ENCODE results near the gene CDKAL1.

The CDKAL1 gene

GRCh38 chr6:20554326-20554725 lies 20.1 kb downstream of the CDKAL1 start:
- Histone ChIP-seq H3K4me3 (ENCODE audit: low read depth, low read length) (no peak overlapping the region), H3K36me3 (ENCODE audit: control insufficient read depth, insufficient read depth, low read length) (peaks cover 4% of the 10 kb centered on the region; the same call in 1 of the 2 replicates), H3K27ac (ENCODE audit: low read depth, low read length) (no peak overlapping the region), H3K9ac (ENCODE audit: low read depth, low read length) (no peak overlapping the region), H3K27me3 (ENCODE audit: control insufficient read depth, insufficient read depth, low read length) (no peaks in the 10 kb centered on the region), H3K9me3 (ENCODE audit: control insufficient read depth, insufficient read depth, low read length) (no peaks in the 10 kb centered on the region), H3K4me1 (ENCODE audit: control insufficient read depth, insufficient read depth, low read length) (no peaks in the 10 kb centered on the region)

- Histone ChIP-seq H3K27me3 (ENCODE audit: control insufficient read depth, insufficient read depth, low read length) (no peaks in the 10 kb centered on the region), H3K4me3 (ENCODE audit: low read depth, low read length) (no peak overlapping the region), H3K9ac (ENCODE audit: low read depth, low read length) (no peak overlapping the region), H3K4me1 (ENCODE audit: control insufficient read depth, insufficient read depth, low read length) (no peaks in the 10 kb centered on the region), H3K9me3 (ENCODE audit: control insufficient read depth, insufficient read depth, low read length) (no peaks in the 10 kb centered on the region), H3K36me3 (ENCODE audit: control insufficient read depth, insufficient read depth, low read length) (peaks cover 4% of the 10 kb centered on the region; the same call in 1 of the 2 replicates), H3K27ac (ENCODE audit: low read depth, low read length) (no peak overlapping the region)
Observed at GRCh38 chr6:20554817-20555216, 20.6 kb downstream of the CDKAL1 start.

DNA sequence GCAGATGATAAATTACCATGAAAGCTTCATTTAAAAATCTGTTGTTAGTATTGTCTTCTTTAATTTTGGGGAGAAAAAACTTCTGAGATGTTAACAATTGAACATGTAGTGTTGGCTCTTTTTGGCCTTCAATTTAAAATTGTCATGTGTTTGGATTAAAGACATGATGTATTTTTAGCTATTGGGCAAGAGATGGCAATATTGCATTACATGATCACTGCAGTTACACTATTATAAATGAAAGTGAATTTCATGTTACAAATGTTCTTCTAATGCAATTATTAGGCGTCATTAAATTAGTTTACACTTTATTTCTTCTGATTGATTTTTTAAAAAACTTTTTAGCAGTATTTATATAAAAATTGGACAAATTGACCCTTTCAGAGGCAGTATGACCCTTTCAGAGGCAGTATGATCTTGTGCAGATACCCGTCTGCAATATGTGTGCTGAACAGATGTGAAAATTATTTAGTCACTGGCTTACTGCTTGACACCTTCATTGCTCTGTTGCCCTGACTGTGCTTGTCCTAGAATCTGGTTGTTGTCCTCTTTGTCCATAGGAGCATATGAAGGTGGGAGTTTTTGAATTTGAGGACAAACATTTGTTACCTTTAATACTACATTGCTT lies 25.8 kb downstream of the CDKAL1 start:
- H3K9ac ChIP-seq (ENCODE audit: low read depth, low read length): no peak overlapping the region

GRCh38 chr6:20563377-20563776 lies 29.1 kb downstream of the CDKAL1 start:
- peaks cover 26% of the 10 kb centered on the region for H3K4me1 ChIP-seq (ENCODE audit: control insufficient read depth, insufficient read depth, low read length)
- H3K27ac ChIP-seq (ENCODE audit: low read depth, low read length): no peak overlapping the region
- no peaks in the 10 kb centered on the region for H3K27me3 ChIP-seq (ENCODE audit: control insufficient read depth, insufficient read depth, low read length)
- H3K36me3 ChIP-seq (ENCODE audit: control insufficient read depth, insufficient read depth, low read length): peaks cover 4% of the 10 kb centered on the region; the same call in 1 of the 2 replicates
- no peaks in the 10 kb centered on the region for H3K9me3 ChIP-seq (ENCODE audit: control insufficient read depth, insufficient read depth, low read length)
- H3K9ac ChIP-seq (ENCODE audit: low read depth, low read length): no peak overlapping the region
- H3K4me3 ChIP-seq (ENCODE audit: low read depth, low read length): no peak overlapping the region

More for the DNA sequence above, 25.8 kb downstream of the CDKAL1 start:
- no peak overlapping the region for H3K4me3 ChIP-seq (ENCODE audit: low read depth, low read length)
- H3K9me3 ChIP-seq (ENCODE audit: control insufficient read depth, insufficient read depth, low read length): no peaks in the 10 kb centered on the region
- no peaks in the 10 kb centered on the region for H3K27me3 ChIP-seq (ENCODE audit: control insufficient read depth, insufficient read depth, low read length)
- peaks cover 4% of the 10 kb centered on the region; the same call in 1 of the 2 replicates for H3K36me3 ChIP-seq (ENCODE audit: control insufficient read depth, insufficient read depth, low read length)
- H3K4me1 ChIP-seq (ENCODE audit: control insufficient read depth, insufficient read depth, low read length): peaks cover 8% of the 10 kb centered on the region; the same call in 1 of the 2 replicates
- no peak overlapping the region for H3K27ac ChIP-seq (ENCODE audit: low read depth, low read length)

DNA sequence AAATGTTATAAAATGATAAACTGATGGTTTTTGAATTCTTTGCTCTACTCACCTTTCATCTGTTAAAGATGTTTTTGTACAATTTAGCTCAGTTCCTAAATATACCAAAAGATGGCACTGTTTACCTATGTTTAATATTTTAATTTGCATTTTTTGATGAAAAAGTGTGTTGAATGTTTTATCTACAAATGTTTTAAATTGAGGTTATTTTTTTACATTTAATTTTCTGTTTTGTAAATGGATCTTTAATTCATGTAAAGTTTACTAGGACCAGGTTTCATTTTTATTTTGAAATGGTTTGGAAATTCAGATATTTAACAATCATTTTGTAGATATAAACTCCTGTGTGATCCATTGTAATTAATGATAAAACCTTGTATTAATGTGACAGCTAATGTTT lies 30.0 kb downstream of the CDKAL1 start:
- H3K27ac ChIP-seq (ENCODE audit: low read depth, low read length): no peak overlapping the region
- no peak overlapping the region for H3K9ac ChIP-seq (ENCODE audit: low read depth, low read length)
- no peaks in the 10 kb centered on the region for H3K9me3 ChIP-seq (ENCODE audit: control insufficient read depth, insufficient read depth, low read length)
- H3K27me3 ChIP-seq (ENCODE audit: control insufficient read depth, insufficient read depth, low read length): no peaks in the 10 kb centered on the region
- no peaks in the 10 kb centered on the region for H3K36me3 ChIP-seq (ENCODE audit: control insufficient read depth, insufficient read depth, low read length)
- peaks cover 26% of the 10 kb centered on the region for H3K4me1 ChIP-seq (ENCODE audit: control insufficient read depth, insufficient read depth, low read length)
- no peak overlapping the region for H3K4me3 ChIP-seq (ENCODE audit: low read depth, low read length)

- Histone ChIP-seq H3K9ac (ENCODE audit: low read depth, low read length) (no peak overlapping the region), H3K4me1 (ENCODE audit: control insufficient read depth, insufficient read depth, low read length) (peaks cover 26% of the 10 kb centered on the region), H3K4me3 (ENCODE audit: low read depth, low read length) (no peak overlapping the region), H3K36me3 (ENCODE audit: control insufficient read depth, insufficient read depth, low read length) (no peaks in the 10 kb centered on the region), H3K27me3 (ENCODE audit: control insufficient read depth, insufficient read depth, low read length) (no peaks in the 10 kb centered on the region), H3K9me3 (ENCODE audit: control insufficient read depth, insufficient read depth, low read length) (no peaks in the 10 kb centered on the region), H3K27ac (ENCODE audit: low read depth, low read length) (peak overlapping the region; percentile 2)
Observed at GRCh38 chr6:20564777-20565176, 30.5 kb downstream of the CDKAL1 start.

GRCh38 chr6:20565342-20565741 lies 31.1 kb downstream of the CDKAL1 start:
- no peak overlapping the region for H3K27ac ChIP-seq (ENCODE audit: low read depth, low read length)

GRCh38 chr6:20566109-20566508 lies 31.9 kb downstream of the CDKAL1 start:
- no peaks in the 10 kb centered on the region for H3K27me3 ChIP-seq (ENCODE audit: control insufficient read depth, insufficient read depth, low read length)
- H3K9ac ChIP-seq (ENCODE audit: low read depth, low read length): no peak overlapping the region
- H3K36me3 ChIP-seq (ENCODE audit: control insufficient read depth, insufficient read depth, low read length): no peaks in the 10 kb centered on the region
- no peak overlapping the region for H3K27ac ChIP-seq (ENCODE audit: low read depth, low read length)
- H3K4me3 ChIP-seq (ENCODE audit: low read depth, low read length): no peak overlapping the region
- peaks cover 26% of the 10 kb centered on the region for H3K4me1 ChIP-seq (ENCODE audit: control insufficient read depth, insufficient read depth, low read length)
- no peaks in the 10 kb centered on the region for H3K9me3 ChIP-seq (ENCODE audit: control insufficient read depth, insufficient read depth, low read length)

More at GRCh38 chr6:20565342-20565741, 31.1 kb downstream of the CDKAL1 start:
- Histone ChIP-seq H3K36me3 (ENCODE audit: control insufficient read depth, insufficient read depth, low read length) (no peaks in the 10 kb centered on the region), H3K9me3 (ENCODE audit: control insufficient read depth, insufficient read depth, low read length) (no peaks in the 10 kb centered on the region), H3K4me3 (ENCODE audit: low read depth, low read length) (no peak overlapping the region), H3K9ac (ENCODE audit: low read depth, low read length) (no peak overlapping the region), H3K4me1 (ENCODE audit: control insufficient read depth, insufficient read depth, low read length) (peaks cover 26% of the 10 kb centered on the region), H3K27me3 (ENCODE audit: control insufficient read depth, insufficient read depth, low read length) (no peaks in the 10 kb centered on the region)

- Histone ChIP-seq H3K9ac (ENCODE audit: low read depth, low read length) (no peak overlapping the region), H3K9me3 (ENCODE audit: control insufficient read depth, insufficient read depth, low read length) (no peaks in the 10 kb centered on the region), H3K27me3 (ENCODE audit: control insufficient read depth, insufficient read depth, low read length) (no peaks in the 10 kb centered on the region), H3K4me3 (ENCODE audit: low read depth, low read length) (no peak overlapping the region), H3K27ac (ENCODE audit: low read depth, low read length) (no peak overlapping the region), H3K4me1 (ENCODE audit: control insufficient read depth, insufficient read depth, low read length) (peaks cover 42% of the 10 kb centered on the region), H3K36me3 (ENCODE audit: control insufficient read depth, insufficient read depth, low read length) (no peaks in the 10 kb centered on the region)
Observed at GRCh38 chr6:20569000-20569610, 34.8 kb downstream of the CDKAL1 start.

- Histone ChIP-seq H3K27ac (ENCODE audit: low read depth, low read length) (no peak overlapping the region), H3K9ac (ENCODE audit: low read depth, low read length) (no peak overlapping the region), H3K36me3 (ENCODE audit: control insufficient read depth, insufficient read depth, low read length) (no peaks in the 10 kb centered on the region), H3K9me3 (ENCODE audit: control insufficient read depth, insufficient read depth, low read length) (no peaks in the 10 kb centered on the region), H3K27me3 (ENCODE audit: control insufficient read depth, insufficient read depth, low read length) (no peaks in the 10 kb centered on the region), H3K4me1 (ENCODE audit: control insufficient read depth, insufficient read depth, low read length) (peaks cover 22% of the 10 kb centered on the region; the same call in 1 of the 2 replicates), H3K4me3 (ENCODE audit: low read depth, low read length) (no peak overlapping the region)
Observed at GRCh38 chr6:20571261-20571660, 37.0 kb downstream of the CDKAL1 start.

- H3K27me3 ChIP-seq (ENCODE audit: control insufficient read depth, insufficient read depth, low read length): no peaks in the 10 kb centered on the region
- no peak overlapping the region for H3K27ac ChIP-seq (ENCODE audit: low read depth, low read length)
- peaks cover 16% of the 10 kb centered on the region; the same call in 1 of the 2 replicates for H3K4me1 ChIP-seq (ENCODE audit: control insufficient read depth, insufficient read depth, low read length)
- H3K4me3 ChIP-seq (ENCODE audit: low read depth, low read length): no peak overlapping the region
- no peaks in the 10 kb centered on the region for H3K9me3 ChIP-seq (ENCODE audit: control insufficient read depth, insufficient read depth, low read length)
- no peak overlapping the region for H3K9ac ChIP-seq (ENCODE audit: low read depth, low read length)
- H3K36me3 ChIP-seq (ENCODE audit: control insufficient read depth, insufficient read depth, low read length): no peaks in the 10 kb centered on the region; the same call in 1 of the 2 replicates
Observed at GRCh38 chr6:20572288-20572687, 38.0 kb downstream of the CDKAL1 start.

Data from HUES48 (cell line).